H9 (cell line): ENCODE data around the gene RPL26. TPM values are rescaled to one million over a fixed set of nuclear protein-coding genes. Genes with fewer than 3 reads are reported as not detected.

Experiments used
- DNase-seq: peaks from one replicate; pipeline ENCODE4 v3.0.0-alpha.2; 2017
- H2AFZ ChIP-seq: one replicate; pipeline ENCODE4 v1.6.1; 2013; ENCODE audit warnings: mild to moderate bottlenecking, low read length, control low read depth, moderate library complexity
- H2AK5ac ChIP-seq: 2 replicates; pipeline ENCODE4 v1.6.1; 2013; ENCODE audit warnings: low read length, control low read depth, mixed read lengths; ENCODE audit not compliant: insufficient read length
- H2BK120ac ChIP-seq: one replicate; pipeline ENCODE4 v1.6.1; 2013; ENCODE audit warnings: low read depth, mild to moderate bottlenecking, low read length, control low read depth, inconsistent platforms; ENCODE audit not compliant: poor library complexity, severe bottlenecking
- H2BK12ac ChIP-seq: 2 replicates; pipeline ENCODE4 v1.6.1; 2013; ENCODE audit warnings: low read length, control low read depth, mixed read lengths, low read depth; ENCODE audit not compliant: insufficient read length
- H2BK15ac ChIP-seq: 2 replicates; pipeline ENCODE4 v1.6.1; 2013; ENCODE audit warnings: low read depth, low read length, control low read depth
- H2BK20ac ChIP-seq: one replicate; pipeline ENCODE4 v1.6.1; 2013; ENCODE audit warnings: low read depth, mild to moderate bottlenecking, low read length, control low read depth, inconsistent platforms; ENCODE audit not compliant: poor library complexity, severe bottlenecking
- H2BK5ac ChIP-seq: 2 replicates; pipeline ENCODE4 v1.6.1; 2013; ENCODE audit warnings: low read length, control low read depth, mixed read lengths; ENCODE audit not compliant: insufficient read length
- H3K14ac ChIP-seq: 2 replicates; pipeline ENCODE4 v1.6.1; 2013; ENCODE audit warnings: low read length, control low read depth; ENCODE audit not compliant: insufficient read depth
- H3K18ac ChIP-seq: 2 replicates; pipeline ENCODE4 v1.6.1; 2013; ENCODE audit warnings: low read depth, mild to moderate bottlenecking, mixed read lengths, low read length, control low read depth; ENCODE audit not compliant: insufficient read length
- H3K23ac ChIP-seq: 2 replicates; pipeline ENCODE4 v1.6.1; 2013; ENCODE audit warnings: low read length, control low read depth, mixed read lengths, low read depth; ENCODE audit not compliant: insufficient read length
- H3K23me2 ChIP-seq: 2 replicates; pipeline ENCODE4 v1.6.1; 2013; ENCODE audit warnings: low read depth, mild to moderate bottlenecking, mixed read lengths, low read length, control low read depth; ENCODE audit not compliant: insufficient read length, poor library complexity, severe bottlenecking
- H3K27ac ChIP-seq: 2 replicates; pipeline ENCODE4 v1.5.1; 2013; ENCODE audit warnings: low read length, control low read depth, mixed read lengths, low read depth; ENCODE audit not compliant: insufficient read length
- H3K27me3 ChIP-seq: 2 replicates; pipeline ENCODE4 v1.6.1; 2013; ENCODE audit warnings: low read length, control low read depth, inconsistent platforms; ENCODE audit not compliant: insufficient read depth
- H3K4ac ChIP-seq: 2 replicates; pipeline ENCODE4 v1.6.1; 2013; ENCODE audit warnings: low read depth, mild to moderate bottlenecking, control low read depth, inconsistent platforms, low read length, moderate library complexity
- H3K4me1 ChIP-seq: 2 replicates; pipeline ENCODE4 v1.6.1; 2013; ENCODE audit warnings: low read length, control low read depth, inconsistent platforms; ENCODE audit not compliant: insufficient read depth
- H3K4me2 ChIP-seq: 2 replicates; pipeline ENCODE4 v1.6.1; 2013; ENCODE audit warnings: low read length, control low read depth, mixed read lengths; ENCODE audit not compliant: insufficient read length, insufficient read depth
- H3K56ac ChIP-seq: 2 replicates; pipeline ENCODE4 v1.6.1; 2013; ENCODE audit warnings: low read depth, mild to moderate bottlenecking, mixed read lengths, low read length, control low read depth; ENCODE audit not compliant: insufficient read length
- H3K79me1 ChIP-seq: 2 replicates; pipeline ENCODE4 v1.6.1; 2013; ENCODE audit warnings: low read depth, mild to moderate bottlenecking, moderate library complexity, low read length, control low read depth, inconsistent platforms; ENCODE audit not compliant: insufficient read depth, poor library complexity, severe bottlenecking
- H3K79me2 ChIP-seq: 2 replicates; pipeline ENCODE4 v1.6.1; 2013; ENCODE audit warnings: low read length, control low read depth, inconsistent platforms; ENCODE audit not compliant: insufficient read depth
- H3K9ac ChIP-seq: 2 replicates; pipeline ENCODE4 v1.6.1; 2013; ENCODE audit warnings: low read length, control low read depth, mixed read lengths; ENCODE audit not compliant: insufficient read length; ENCODE audit errors: extremely low read depth
- H3K9me3 ChIP-seq: one replicate; pipeline ENCODE4 v1.6.1; 2013; ENCODE audit warnings: low read depth, low read length, inconsistent platforms; ENCODE audit not compliant: control insufficient read depth
- H3T11ph ChIP-seq: one replicate; pipeline ENCODE4 v1.6.1; 2013; ENCODE audit warnings: mild to moderate bottlenecking, low read length, control low read depth, inconsistent platforms
- H4K20me1 ChIP-seq: one replicate; pipeline ENCODE4 v1.6.1; 2013; ENCODE audit not compliant: control insufficient read depth, insufficient read length, insufficient read depth
- H4K5ac ChIP-seq: 2 replicates; pipeline ENCODE4 v1.6.1; 2013; ENCODE audit warnings: low read depth, mild to moderate bottlenecking, mixed read lengths, low read length, control low read depth; ENCODE audit not compliant: insufficient read length
- H4K8ac ChIP-seq: replicated peaks from 2 replicates; pipeline ENCODE4 v1.6.1; 2013; ENCODE audit warnings: low read length, control low read depth, mixed read lengths, low read depth; ENCODE audit not compliant: insufficient read length
- H4K91ac ChIP-seq: 2 replicates; pipeline ENCODE4 v1.6.1; 2013; ENCODE audit warnings: low read depth, mild to moderate bottlenecking, moderate library complexity, mixed read lengths, low read length, control low read depth; ENCODE audit not compliant: insufficient read length
- H3K27ac Mint-ChIP-seq, 3 experiments: 2 replicates in 2 of 3; 3 replicates in 1 of 3; pipeline ENCODE4 v1.8.0; 2020 to 2021; ENCODE audit warnings: mixed read lengths in 3 of 3, mild to moderate bottlenecking in 1 of 3, moderate library complexity in 1 of 3
- H3K27me3 Mint-ChIP-seq: 2 replicates; pipeline ENCODE4 v1.8.0; 2021; ENCODE audit warnings: low read depth, mild to moderate bottlenecking, moderate library complexity, mixed read lengths
- H3K36me3 Mint-ChIP-seq, 3 experiments: 2 replicates in 2 of 3; 3 replicates in 1 of 3; pipeline ENCODE4 v1.8.0; 2020 to 2021; ENCODE audit warnings: low read depth in 3 of 3, mixed read lengths in 3 of 3; ENCODE audit not compliant: insufficient read depth in 1 of 3
- H3K4me1 Mint-ChIP-seq, 2 experiments: 2 replicates each; pipeline ENCODE4 v1.8.0; 2020; ENCODE audit warnings: mixed read lengths in 2 of 2
- H3K4me3 Mint-ChIP-seq, 2 experiments: 2 replicates in 1 of 2; 3 replicates in 1 of 2; pipeline ENCODE4 v1.8.0; 2020 to 2021; ENCODE audit warnings: mild to moderate bottlenecking in 2 of 2, mixed read lengths in 2 of 2, moderate library complexity in 1 of 2
- H3K9me3 Mint-ChIP-seq, 2 experiments: 2 replicates in 1 of 2; 3 replicates in 1 of 2; pipeline ENCODE4 v1.8.0; 2020; ENCODE audit warnings: mild to moderate bottlenecking in 2 of 2, mixed read lengths in 2 of 2, moderate library complexity in 1 of 2
- whole genome bisulfite sequencing: extraction: QIAGEN DNeasy Blood & Tissue Kit; methylation state at CpG from one replicate; pipeline ENCODE4 v1.1.7; 2013; ENCODE audit warnings: missing lambda C conversion rate, low lambda C conversion rate, mixed read lengths; ENCODE audit not compliant: insufficient read length; ENCODE audit errors: extremely low coverage; 5-methylcytosine and 5-hydroxymethylcytosine counted together
- total RNA-seq: library from RNA; stranded (reverse); gene quantifications from 2 replicates; pipeline ENCODE4 v1.2.1, GENCODE V29; 2021
- TF ChIP-seq, protein P1 (sequence below): fragments of 200-600 bp; sonication (generic); conservative IDR thresholded peaks from 3 replicates; pipeline ENCODE4 v1.8.0; 2021; ENCODE audit warnings: antibody characterized with exemption, mild to moderate bottlenecking

RPL26 gene
- total RNA-seq, 1 experiment from 2014 or later: 2,434 TPM

DNA sequence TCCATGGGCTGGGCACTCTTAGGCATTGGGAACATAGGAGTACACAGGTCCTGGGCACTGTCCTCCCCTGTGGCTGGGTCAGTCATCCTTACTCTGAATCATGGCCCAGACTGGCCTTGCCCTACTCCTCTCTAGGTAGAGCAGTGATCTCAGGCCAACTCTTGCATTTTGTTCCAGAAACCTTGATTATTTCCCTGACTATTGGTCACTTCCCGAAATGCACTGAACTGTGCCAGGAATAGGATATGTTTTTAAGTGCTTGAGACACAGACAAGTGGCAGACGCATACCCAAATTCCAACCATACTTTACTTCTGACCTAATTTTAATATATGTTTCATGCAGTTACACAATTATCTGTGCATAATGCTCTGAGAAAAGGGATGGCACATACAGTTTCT is 16.8 kb downstream of the RPL26 start:
- H2BK12ac ChIP-seq: no peak overlapping the region
- Mint-ChIP-seq H3K27me3 (no peaks in the 10 kb centered on the region), H3K4me3 (no peak overlapping the region), H3K27ac (no peak overlapping the region), H3K9me3 (no peaks in the 10 kb centered on the region), H3K4me1 (peaks cover 5 to 8% of the 10 kb centered on the region in 2 experiments; a peak in 3 of 4 replicates), H3K36me3 (peaks cover 4 to 36% (median 25%) of the 10 kb centered on the region in 3 experiments; a peak in 6 of 7 replicates)
- H2BK5ac ChIP-seq: no peak overlapping the region
- no peaks in the 10 kb centered on the region for H3K79me2 ChIP-seq
- no peak overlapping the region for H3K23ac ChIP-seq
- no peak overlapping the region for H4K5ac ChIP-seq
- no peaks in the 10 kb centered on the region for H3K23me2 ChIP-seq
- H3K4me2 ChIP-seq: no peak overlapping the region
- no peak overlapping the region for H3K27ac ChIP-seq
- H4K20me1 ChIP-seq: no peaks in the 10 kb centered on the region
- no peak overlapping the region for H3K4ac ChIP-seq
- no peak overlapping the region for H2BK15ac ChIP-seq
- TF ChIP-seq, protein P1, sequence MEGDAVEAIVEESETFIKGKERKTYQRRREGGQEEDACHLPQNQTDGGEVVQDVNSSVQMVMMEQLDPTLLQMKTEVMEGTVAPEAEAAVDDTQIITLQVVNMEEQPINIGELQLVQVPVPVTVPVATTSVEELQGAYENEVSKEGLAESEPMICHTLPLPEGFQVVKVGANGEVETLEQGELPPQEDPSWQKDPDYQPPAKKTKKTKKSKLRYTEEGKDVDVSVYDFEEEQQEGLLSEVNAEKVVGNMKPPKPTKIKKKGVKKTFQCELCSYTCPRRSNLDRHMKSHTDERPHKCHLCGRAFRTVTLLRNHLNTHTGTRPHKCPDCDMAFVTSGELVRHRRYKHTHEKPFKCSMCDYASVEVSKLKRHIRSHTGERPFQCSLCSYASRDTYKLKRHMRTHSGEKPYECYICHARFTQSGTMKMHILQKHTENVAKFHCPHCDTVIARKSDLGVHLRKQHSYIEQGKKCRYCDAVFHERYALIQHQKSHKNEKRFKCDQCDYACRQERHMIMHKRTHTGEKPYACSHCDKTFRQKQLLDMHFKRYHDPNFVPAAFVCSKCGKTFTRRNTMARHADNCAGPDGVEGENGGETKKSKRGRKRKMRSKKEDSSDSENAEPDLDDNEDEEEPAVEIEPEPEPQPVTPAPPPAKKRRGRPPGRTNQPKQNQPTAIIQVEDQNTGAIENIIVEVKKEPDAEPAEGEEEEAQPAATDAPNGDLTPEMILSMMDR: no peak
- no peak overlapping the region for H2AK5ac ChIP-seq
- peaks cover under 1% of the 10 kb centered on the region; the same call in 1 of the 2 replicates for H3K4me1 ChIP-seq
- no peak overlapping the region for H3T11ph ChIP-seq
- H3K14ac ChIP-seq: no peak overlapping the region
- no peak overlapping the region for H2BK20ac ChIP-seq
- no peak overlapping the region for H3K56ac ChIP-seq
- H3K27me3 ChIP-seq: no peaks in the 10 kb centered on the region
- H4K91ac ChIP-seq: no peak overlapping the region
- no CpG with 5 or more reads among the region's 2 CpGs for WGBS
- no peak overlapping the region for H4K8ac ChIP-seq
- no peak overlapping the region for H2BK120ac ChIP-seq
- DNase-seq: no peak
- H3K9me3 ChIP-seq: no peaks in the 10 kb centered on the region
- no peak overlapping the region for H2AFZ ChIP-seq
- no peak overlapping the region for H3K18ac ChIP-seq
- H3K9ac ChIP-seq: no peak overlapping the region
- H3K79me1 ChIP-seq: no peaks in the 10 kb centered on the region
